ENCODE measurements around the gene UVSSA.
"Not testable (repeated sequence)": the region's sequence is repeated elsewhere in the genome, so short reads cannot be mapped to it uniquely, and the experiment has no call there.

DNA sequence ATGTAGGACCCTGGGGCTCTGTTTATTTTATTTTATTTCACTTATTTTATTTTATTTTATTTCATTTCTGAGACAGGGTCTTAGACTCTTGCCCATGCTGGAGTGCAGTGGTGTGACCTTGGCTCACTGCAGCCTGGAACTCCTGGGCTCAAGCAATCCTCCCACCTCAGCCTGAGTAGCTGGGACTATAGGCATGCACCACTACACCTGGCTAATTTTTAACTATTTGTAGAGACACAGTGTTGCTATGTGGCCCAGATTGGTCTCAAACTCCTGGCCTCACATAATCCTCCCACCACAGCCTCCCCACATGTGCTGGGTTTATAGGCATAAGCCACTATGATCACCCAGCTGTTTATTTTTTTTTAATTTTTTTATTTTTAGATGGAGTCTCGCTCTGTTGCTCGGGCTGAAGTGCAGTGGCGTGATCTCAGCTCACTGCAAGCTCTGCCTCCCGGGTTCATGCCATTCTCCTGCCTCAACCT is 96.7 kb downstream of the UVSSA start:
- TF ChIP-seq POLR2A (IDR thresholded peaks at IDR 0.05), result not testable (repeated sequence)
- TF ChIP-seq, protein P1, sequence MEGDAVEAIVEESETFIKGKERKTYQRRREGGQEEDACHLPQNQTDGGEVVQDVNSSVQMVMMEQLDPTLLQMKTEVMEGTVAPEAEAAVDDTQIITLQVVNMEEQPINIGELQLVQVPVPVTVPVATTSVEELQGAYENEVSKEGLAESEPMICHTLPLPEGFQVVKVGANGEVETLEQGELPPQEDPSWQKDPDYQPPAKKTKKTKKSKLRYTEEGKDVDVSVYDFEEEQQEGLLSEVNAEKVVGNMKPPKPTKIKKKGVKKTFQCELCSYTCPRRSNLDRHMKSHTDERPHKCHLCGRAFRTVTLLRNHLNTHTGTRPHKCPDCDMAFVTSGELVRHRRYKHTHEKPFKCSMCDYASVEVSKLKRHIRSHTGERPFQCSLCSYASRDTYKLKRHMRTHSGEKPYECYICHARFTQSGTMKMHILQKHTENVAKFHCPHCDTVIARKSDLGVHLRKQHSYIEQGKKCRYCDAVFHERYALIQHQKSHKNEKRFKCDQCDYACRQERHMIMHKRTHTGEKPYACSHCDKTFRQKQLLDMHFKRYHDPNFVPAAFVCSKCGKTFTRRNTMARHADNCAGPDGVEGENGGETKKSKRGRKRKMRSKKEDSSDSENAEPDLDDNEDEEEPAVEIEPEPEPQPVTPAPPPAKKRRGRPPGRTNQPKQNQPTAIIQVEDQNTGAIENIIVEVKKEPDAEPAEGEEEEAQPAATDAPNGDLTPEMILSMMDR (IDR thresholded peaks at IDR 0.05), result not testable (repeated sequence)

Measured in ovary (tissue), 3 donors.